H1 (cell line): ENCODE results near the gene CDC42SE2. TPM values are rescaled to one million over a fixed set of nuclear protein-coding genes. Genes with fewer than 3 reads are reported as not detected.

Source experiments
- CTCF ChIA-PET: fragments of 300-600 bp; sonication (Branson Sonifier 250); formaldehyde crosslinking; loops from one replicate; lab custom pipeline; 2021; ENCODE audit not compliant: partially characterized antibody; lab: Charles Lee
- POLR2A ChIA-PET: fragments of 300-600 bp; sonication (Branson Sonifier 250); formaldehyde crosslinking; loops from one replicate; lab custom pipeline; 2021; ENCODE audit warnings: inconsistent platforms; ENCODE audit not compliant: partially characterized antibody; lab: Charles Lee
- DNase-seq, 2 experiments: peaks; one replicate each; pipeline versions ENCODE4 v3.0.0 to v3.0.0-alpha.2; 2010 to 2022; ENCODE audit warnings: low spot score in 2 of 2, low read depth in 1 of 2, mixed read lengths in 1 of 2
- FAIRE-seq: peaks from 2 replicates; lab custom pipeline; 2011; peaks lifted over from hg19 to GRCh38; lab: Jason Lieb, UNC
- H2AFZ ChIP-seq: 2 replicates; pipeline ENCODE4 v1.8.1; 2012; ENCODE audit warnings: low read length, inconsistent platforms
- H2AK5ac ChIP-seq: 2 replicates; pipeline ENCODE4 v1.6.1; 2013; ENCODE audit warnings: low read depth, low read length
- H2BK120ac ChIP-seq: replicated peaks from 2 replicates; pipeline ENCODE3; 2013; ENCODE audit warnings: low read depth, low read length, inconsistent platforms
- H2BK12ac ChIP-seq: 2 replicates; pipeline ENCODE4 v1.6.1; 2013; ENCODE audit warnings: low read depth, low read length
- H2BK15ac ChIP-seq: 2 replicates; pipeline ENCODE4 v1.6.1; 2013; ENCODE audit warnings: low read length
- H2BK20ac ChIP-seq: 2 replicates; pipeline ENCODE4 v1.6.1; 2013; ENCODE audit warnings: low read length
- H2BK5ac ChIP-seq: 2 replicates; pipeline ENCODE4 v1.6.1; 2013; ENCODE audit warnings: low read depth, low read length
- H3K14ac ChIP-seq: 2 replicates; pipeline ENCODE4 v1.6.1; 2013; ENCODE audit warnings: inconsistent platforms; ENCODE audit not compliant: insufficient read length
- H3K18ac ChIP-seq: 2 replicates; pipeline ENCODE4 v1.6.1; 2013; ENCODE audit warnings: low read length; ENCODE audit errors: extremely low read depth
- H3K23ac ChIP-seq: 2 replicates; pipeline ENCODE4 v1.6.1; 2013; ENCODE audit warnings: inconsistent platforms; ENCODE audit not compliant: insufficient read length
- H3K23me2 ChIP-seq: 2 replicates; pipeline ENCODE4 v1.6.1; 2013; ENCODE audit warnings: low read depth, low read length
- H3K27ac ChIP-seq: 2 replicates; pipeline ENCODE4 v1.6.1; 2011; ENCODE audit warnings: low read depth, low read length, inconsistent platforms
- H3K27me3 ChIP-seq, 4 experiments: replicated peaks in 1 of 4; 1 replicate in 1 of 4; 2 replicates in 3 of 4; pipeline versions ENCODE4 v1.6.1 to v1.8.1; 2011 to 2013; ENCODE audit warnings: low read length in 3 of 4, mild to moderate bottlenecking in 3 of 4, inconsistent platforms in 2 of 4, mixed read lengths in 2 of 4, moderate library complexity in 1 of 4; ENCODE audit not compliant: control insufficient read depth in 3 of 4, insufficient read depth in 3 of 4; ENCODE audit errors: extremely low read depth in 1 of 4
- H3K36me3 ChIP-seq, 4 experiments: 2 replicates each; pipeline versions ENCODE4 v1.6.1 to v1.8.1; 2011 to 2013; ENCODE audit warnings: mild to moderate bottlenecking in 4 of 4, low read length in 3 of 4, moderate library complexity in 2 of 4, control low read depth in 1 of 4, inconsistent platforms in 1 of 4; ENCODE audit not compliant: insufficient read depth in 4 of 4, control insufficient read depth in 2 of 4
- H3K4ac ChIP-seq: replicated peaks from 2 replicates; pipeline ENCODE3; 2013; ENCODE audit warnings: low read length, low read depth, mixed read lengths, inconsistent platforms; ENCODE audit not compliant: insufficient read length
- H3K4me1 ChIP-seq, 4 experiments: replicated peaks in 1 of 4; 1 replicate in 1 of 4; 2 replicates in 3 of 4; pipeline versions ENCODE4 v1.6.1 to v1.8.1; 2011 to 2013; ENCODE audit warnings: low read length in 3 of 4, inconsistent platforms in 2 of 4, mixed read lengths in 1 of 4; ENCODE audit not compliant: insufficient read depth in 4 of 4, control insufficient read depth in 3 of 4
- H3K4me2 ChIP-seq, 2 experiments: 2 replicates each; pipeline versions ENCODE4 v1.6.1 to v1.8.1; 2011 to 2013; ENCODE audit warnings: low read depth in 2 of 2, low read length in 2 of 2, control low read depth in 1 of 2, inconsistent platforms in 1 of 2, mild to moderate bottlenecking in 1 of 2; ENCODE audit not compliant: insufficient read depth in 1 of 2
- H3K4me3 ChIP-seq, 4 experiments: fragments of 200-600, 300-600 bp in 1 of 4; sonication (generic), shearing (Covaris generic), sonication (Bioruptor Twin) in 1 of 4; 2 replicates each; pipeline versions ENCODE4 v1.5.1 to v1.8.1; 2011 to 2016; ENCODE audit warnings: low read length in 4 of 4, low read depth in 3 of 4, control low read depth in 2 of 4, inconsistent platforms in 2 of 4, mild to moderate bottlenecking in 2 of 4, mixed read lengths in 1 of 4, moderate library complexity in 1 of 4; ENCODE audit not compliant: insufficient read depth in 2 of 4; ENCODE audit errors: extremely low read depth in 1 of 4
- H3K56ac ChIP-seq: replicated peaks from 2 replicates; pipeline ENCODE3; 2013; ENCODE audit warnings: low read depth, mild to moderate bottlenecking, mixed read lengths, low read length, inconsistent platforms; ENCODE audit not compliant: insufficient read length
- H3K79me1 ChIP-seq: 2 replicates; pipeline ENCODE4 v1.6.1; 2013; ENCODE audit warnings: low read depth, low read length, control low read depth
- H3K79me2 ChIP-seq, 2 experiments: 2 replicates each; pipeline versions ENCODE4 v1.6.1 to v1.8.1; 2012 to 2013; ENCODE audit warnings: low read length in 2 of 2, mild to moderate bottlenecking in 2 of 2, inconsistent platforms in 1 of 2; ENCODE audit not compliant: insufficient read depth in 2 of 2, control insufficient read depth in 1 of 2
- H3K9ac ChIP-seq, 4 experiments: replicated peaks in 1 of 4; 1 replicate in 1 of 4; 2 replicates in 3 of 4; pipeline versions ENCODE4 v1.6.1 to v1.8.1; 2011 to 2013; ENCODE audit warnings: low read depth in 3 of 4, low read length in 3 of 4, control low read depth in 2 of 4, mild to moderate bottlenecking in 2 of 4, moderate library complexity in 2 of 4, inconsistent platforms in 1 of 4; ENCODE audit errors: extremely low read depth in 1 of 4
- H3K9me3 ChIP-seq, 2 experiments: 2 replicates each; pipeline versions ENCODE4 v1.6.1 to v1.8.1; 2012 to 2013; ENCODE audit warnings: mild to moderate bottlenecking in 2 of 2, moderate library complexity in 2 of 2, control low read depth in 1 of 2, inconsistent platforms in 1 of 2, low read depth in 1 of 2, low read length in 1 of 2, mixed read lengths in 1 of 2; ENCODE audit not compliant: insufficient read depth in 2 of 2
- H4K20me1 ChIP-seq, 2 experiments: replicated peaks in 1 of 2; 2 replicates each; pipeline versions ENCODE3 to v1.8.1; 2011 to 2013; ENCODE audit warnings: inconsistent platforms in 2 of 2, low read length in 2 of 2, mild to moderate bottlenecking in 1 of 2; ENCODE audit not compliant: insufficient read depth in 2 of 2, control insufficient read depth in 1 of 2
- H4K5ac ChIP-seq: 2 replicates; pipeline ENCODE4 v1.6.1; 2013; ENCODE audit warnings: low read length, low read depth, mixed read lengths, inconsistent platforms; ENCODE audit not compliant: insufficient read length
- H4K8ac ChIP-seq: 2 replicates; pipeline ENCODE4 v1.8.0; 2013; ENCODE audit warnings: mild to moderate bottlenecking, moderate library complexity, low read length, inconsistent platforms; ENCODE audit not compliant: insufficient read depth; ENCODE audit errors: extremely low read depth
- H4K91ac ChIP-seq: replicated peaks from 2 replicates; pipeline ENCODE3; 2013; ENCODE audit warnings: low read length, mixed read lengths, inconsistent platforms; ENCODE audit not compliant: insufficient read length
- BCL11A ChIP-seq, 2 experiments: IDR thresholded peaks; one replicate each; pipeline ENCODE4 v1.6.1; 2011; ENCODE audit warnings: low read depth in 2 of 2, low read length in 2 of 2, mild to moderate bottlenecking in 2 of 2
- BRCA1 ChIP-seq: IDR thresholded peaks from 2 replicates; pipeline ENCODE4 v1.6.1; 2012; ENCODE audit warnings: low read depth, low read length, improper control_type of control experiment
- CBX8 ChIP-seq: fragments of 300-800, 300-1000 bp; sonication (generic); IDR thresholded peaks from 2 replicates; pipeline ENCODE4 v1.7.1; 2016; ENCODE audit warnings: low read depth, low read length, borderline replicate concordance
- HDAC2 ChIP-seq, 2 experiments: fragments of 300-600 bp in 1 of 2; sonication (generic) in 1 of 2; IDR thresholded peaks; 2 replicates each; pipeline ENCODE4 v1.6.1; 2011 to 2012; ENCODE audit warnings: low read depth in 2 of 2, low read length in 2 of 2, mild to moderate bottlenecking in 2 of 2, moderate library complexity in 2 of 2, borderline replicate concordance in 1 of 2, inconsistent platforms in 1 of 2
- HDAC6 ChIP-seq: IDR thresholded peaks from one replicate; pipeline ENCODE4 v1.7.1; 2012; ENCODE audit warnings: low read depth, mild to moderate bottlenecking, inconsistent platforms, low read length, moderate library complexity
- NANOG ChIP-seq: IDR thresholded peaks from 2 replicates; pipeline ENCODE4 v1.6.1; 2011; ENCODE audit warnings: low read length, low read depth, mild to moderate bottlenecking, inconsistent platforms; ENCODE audit not compliant: insufficient read depth, poor library complexity, severe bottlenecking
- PHF8 ChIP-seq: fragments of 200-600 bp; sonication (generic); conservative IDR thresholded peaks from 2 replicates; pipeline ENCODE4 v1.7.1; 2012; ENCODE audit warnings: low read depth, mild to moderate bottlenecking, inconsistent platforms, low read length, moderate library complexity
- POLR2AphosphoS5 ChIP-seq: IDR thresholded peaks from 2 replicates; pipeline ENCODE4 v1.6.1; 2011; ENCODE audit warnings: low read depth, low read length
- RAD21 ChIP-seq, 2 experiments: IDR thresholded peaks in 1 of 2; conservative IDR thresholded peaks in 1 of 2; 2 replicates each; pipeline ENCODE4 v1.6.1; 2011; ENCODE audit warnings: low read depth in 2 of 2, low read length in 2 of 2, improper control_type of control experiment in 1 of 2, inconsistent platforms in 1 of 2, mild to moderate bottlenecking in 1 of 2, moderate library complexity in 1 of 2
- SAP30 ChIP-seq: fragments of 300-600 bp; sonication (generic); IDR thresholded peaks from 2 replicates; pipeline ENCODE4 v1.7.1; 2012; ENCODE audit warnings: low read length, moderate library complexity, mild to moderate bottlenecking, inconsistent platforms; ENCODE audit not compliant: insufficient read depth, insufficient replicate concordance
- SP2 ChIP-seq: IDR thresholded peaks from 2 replicates; pipeline ENCODE4 v1.6.1; 2012; ENCODE audit warnings: mild to moderate bottlenecking, low read length, inconsistent platforms
- SRF ChIP-seq: IDR thresholded peaks from 2 replicates; pipeline ENCODE4 v1.6.1; 2011; ENCODE audit warnings: mild to moderate bottlenecking, low read depth, low read length, moderate library complexity
- ZNF274 ChIP-seq: IDR thresholded peaks from 2 replicates; pipeline ENCODE4 v1.7.0; 2012; ENCODE audit warnings: low read length, borderline replicate concordance; ENCODE audit errors: extremely low read depth
- WGBS, 2 experiments: shearing (Covaris generic) in 1 of 2; methylation state at CpG; one replicate each; pipeline versions ENCODE4 v1.1.6 to v1.1.7; 2013 to 2015; ENCODE audit warnings: low lambda C conversion rate in 2 of 2, mixed read lengths in 2 of 2, inconsistent platforms in 1 of 2, low coverage in 1 of 2, missing lambda C conversion rate in 1 of 2; ENCODE audit not compliant: insufficient replicate concordance in 2 of 2, insufficient coverage in 1 of 2, insufficient read length in 1 of 2; ENCODE audit errors: extremely low coverage in 1 of 2, missing lambda C conversion rate in 1 of 2; 5-methylcytosine and 5-hydroxymethylcytosine counted together
- polyA plus RNA-seq, 7 experiments: library from polyadenylated mRNA; depleted of rRNA in 3 of 7; stranded (reverse) in 5 of 7; unstranded in 2 of 7; fragments of >200 nt in 5 of 7; fragments of 200-250 nt in 2 of 7; gene quantifications; 1 replicate in 5 of 7; 2 replicates in 1 of 7; 4 replicates in 1 of 7; pipeline versions ENCODE4 v1.2.1 to v1.2.3, GENCODE V29; 2011 to 2013; ENCODE audit warnings: missing spikeins in 2 of 7, mixed read lengths in 2 of 7
- total RNA-seq: library from RNA; stranded (reverse); fragmentation: NEBNext Ultra II Directional; extraction: Animal tissue kit (Norgen Biotek cat#: 25700); gene quantifications from 2 replicates; pipeline ENCODE4 v1.2.1, GENCODE V29; 2021

CDC42SE2 gene
- total and polyA plus RNA-seq, 2 of the 8 experiments (the other 6 are each of a cell fraction or from before 2014, with no cell fraction given): 16.7 to 30.8 TPM

GRCh38 chr5:131305138-131305689 is 41.4 kb downstream of the CDC42SE2 start:
- no peaks in the 10 kb centered on the region for H3K23me2 ChIP-seq
- H3K79me2 ChIP-seq: peaks cover 0 to 34% of the 10 kb centered on the region in 2 experiments; a peak in 3 of 4 replicates
- H4K5ac ChIP-seq: no peak overlapping the region
- no peak overlapping the region for H3K9ac ChIP-seq
- no peak overlapping the region for H4K8ac ChIP-seq
- no peak overlapping the region for H4K91ac ChIP-seq
- H3K4me3 ChIP-seq: no peak overlapping the region
- no peak overlapping the region for H2BK20ac ChIP-seq
- no peak overlapping the region for H2BK5ac ChIP-seq
- H3K4me2 ChIP-seq: no peak overlapping the region
- H3K27ac ChIP-seq: no peak overlapping the region
- no peak overlapping the region for H2AK5ac ChIP-seq
- CTCF ChIA-PET: interaction anchor here (0.6 kb wide), 1 partner anchor 54 kb away, joined by 4 read pairs; no protein-coding TSS in a partner anchor
- no peak overlapping the region for H3K4ac ChIP-seq
- no peaks in the 10 kb centered on the region for H3K79me1 ChIP-seq
- no peak overlapping the region for H2BK120ac ChIP-seq
- no peak overlapping the region for H3K56ac ChIP-seq
- H2AFZ ChIP-seq: no peak overlapping the region
- H3K36me3 ChIP-seq: no peaks in the 10 kb centered on the region
- no peaks in the 10 kb centered on the region for H3K27me3 ChIP-seq
- H2BK12ac ChIP-seq: no peak overlapping the region
- POLR2A ChIA-PET: interaction anchor here (1.5 kb wide), 1 partner anchor 7 kb away, joined by 6 read pairs; no protein-coding TSS in a partner anchor
- H2BK15ac ChIP-seq: no peak overlapping the region
- no peak overlapping the region for H3K18ac ChIP-seq
- no peaks in the 10 kb centered on the region for H3K4me1 ChIP-seq
- 88% methylated on average over 2 of the region's 2 CpGs; no CpG with 5 or more reads in 1 of the 2 experiments for WGBS, 2 experiments
- H3K9me3 ChIP-seq: no peaks in the 10 kb centered on the region
- H3K23ac ChIP-seq: no peak overlapping the region
- no peaks in the 10 kb centered on the region for H4K20me1 ChIP-seq
- FAIRE-seq (no peak), DNase-seq (no peak)
- H3K14ac ChIP-seq: no peak overlapping the region
- no peak for TF ChIP-seq SRF
- TF ChIP-seq CBX8: no peak
- no peak for TF ChIP-seq PHF8
- no peak for TF ChIP-seq HDAC6
- no peak for TF ChIP-seq SAP30
- no peak for TF ChIP-seq POLR2AphosphoS5
- TF ChIP-seq BCL11A (IDR thresholded peaks at IDR 0.05; ENCODE audit: low read depth in 2 of 2, low read length in 2 of 2): no peak
- TF ChIP-seq ZNF274: no peak
- TF ChIP-seq BRCA1: no peak
- no peak for TF ChIP-seq NANOG
- TF ChIP-seq SP2: no peak
- TF ChIP-seq HDAC2 (IDR thresholded peaks at IDR 0.05; ENCODE audit: borderline replicate concordance in 1 of 2, low read depth in 2 of 2, low read length in 2 of 2): no peak
- no peak for TF ChIP-seq RAD21 (IDR thresholded peaks at IDR 0.05 in 1 of 2, conservative IDR thresholded peaks at IDR 0.05 in 1 of 2; ENCODE audit: low read depth in 2 of 2, low read length in 2 of 2)
